ENCODE data around the gene PSME4. TPM values are rescaled to one million over a fixed set of nuclear protein-coding genes. Genes with fewer than 3 reads are reported as not detected.

PSME4 gene
- total and polyA plus RNA-seq, 10 donors, result 34.1 to 88.1 (median 58.8) TPM

- Histone ChIP-seq H3K4me1 (no peaks in the 10 kb centered on the region), H3K27ac (no peak overlapping the region), H3K4me3 (no peak overlapping the region), H3K9me3 (no peaks in the 10 kb centered on the region), H3K36me3 (peaks cover 8 to 55% (median 40%) of the 10 kb centered on the region in 6 donors), H3K27me3 (replicated peaks in 1 of 7) (no peaks in the 10 kb centered on the region)
- intact Hi-C loops (cut with DNase I; ENCODE audit: low total_unique reads), result no loop called here
- 86 to 90% (median 87%) methylated on average over 9 of the region's 9 CpGs for WGBS, 5 donors
- no peak for DNase-seq
- TF ChIP-seq POLR2AphosphoS5 (IDR thresholded peaks at IDR 0.05), result no peak
- no peak for TF ChIP-seq CTCF (IDR thresholded peaks at IDR 0.05 in 8 of 11, conservative IDR thresholded peaks at IDR 0.05 in 3 of 11)
- no peak for TF ChIP-seq POLR2A (IDR thresholded peaks at IDR 0.05)
Measured at GRCh38 chr2:53820048-53820447, 150.7 kb downstream of the PSME4 start.

DNA sequence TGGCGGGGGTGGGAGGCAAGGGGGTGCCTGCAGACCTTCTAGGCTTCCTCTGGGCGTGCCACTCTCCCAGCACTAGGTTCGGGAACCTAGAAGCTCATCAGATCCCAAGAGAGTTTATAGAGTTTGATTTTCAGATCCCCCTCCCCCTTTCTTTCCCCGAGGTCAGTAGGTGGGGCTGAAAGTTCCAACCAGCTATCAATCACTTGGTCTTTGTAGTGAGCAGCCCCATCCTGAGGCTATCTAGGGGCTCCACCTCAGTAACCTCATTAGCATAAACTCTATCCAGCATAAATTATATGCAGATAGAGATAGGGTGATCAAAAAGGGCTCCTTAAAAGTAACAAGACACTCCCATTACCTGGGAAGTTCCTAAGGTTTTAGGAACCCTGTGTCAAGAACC lies 151.2 kb downstream of the PSME4 start:
- Histone ChIP-seq H3K27me3 (replicated peaks in 1 of 7) (no peaks in the 10 kb centered on the region), H3K4me3 (no peak overlapping the region), H3K9me3 (no peaks in the 10 kb centered on the region), H3K4me1 (no peaks in the 10 kb centered on the region), H3K36me3 (peaks cover 8 to 59% (median 44%) of the 10 kb centered on the region in 6 donors), H3K27ac (no peak overlapping the region)
- no peak for DNase-seq
- intact Hi-C loops (cut with DNase I; ENCODE audit: low total_unique reads), result no loop called here
- WGBS, 5 donors, result 81 to 94% (median 83%) methylated on average over 4 of the region's 4 CpGs
- TF ChIP-seq POLR2AphosphoS5 (IDR thresholded peaks at IDR 0.05) (no peak), CTCF (IDR thresholded peaks at IDR 0.05 in 8 of 11, conservative IDR thresholded peaks at IDR 0.05 in 3 of 11) (no peak), POLR2A (IDR thresholded peaks at IDR 0.05) (no peak)

DNA sequence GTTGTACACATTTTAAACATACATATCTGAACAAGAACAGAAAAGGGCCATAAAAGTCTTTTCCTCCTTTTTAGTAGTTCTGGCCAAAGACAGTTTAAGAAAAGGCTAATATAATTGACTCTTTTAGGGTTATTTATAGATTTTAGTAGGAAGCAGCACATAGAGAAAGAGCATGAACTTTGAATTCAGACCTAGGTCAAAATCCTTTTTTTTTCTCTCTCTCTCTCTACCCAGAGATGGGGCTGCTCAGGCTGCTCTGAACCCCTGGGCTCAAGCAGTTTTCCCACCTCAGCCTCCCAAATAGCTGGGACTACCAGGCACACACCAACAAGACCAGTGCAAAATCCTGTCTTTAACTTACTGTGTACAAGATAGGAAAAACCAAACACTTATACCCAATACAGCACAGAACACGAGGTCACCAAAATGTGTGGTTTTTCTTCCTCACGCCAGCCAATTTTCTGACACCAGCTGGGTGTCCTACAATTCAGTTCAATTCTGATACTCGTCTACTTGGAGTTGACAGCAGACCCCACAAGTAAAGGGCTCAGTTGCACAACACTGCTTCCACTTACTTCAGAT lies 151.8 kb downstream of the PSME4 start:
- Histone ChIP-seq H3K36me3 (peaks cover 8 to 66% (median 49%) of the 10 kb centered on the region in 6 donors), H3K4me1 (no peaks in the 10 kb centered on the region), H3K4me3 (no peak overlapping the region), H3K27ac (no peak overlapping the region), H3K9me3 (no peaks in the 10 kb centered on the region), H3K27me3 (replicated peaks in 1 of 7) (no peaks in the 10 kb centered on the region)
- 83 to 94% (median 86%) methylated on average over 3 of the region's 3 CpGs for WGBS, 5 donors
- intact Hi-C loops (cut with DNase I; ENCODE audit: low total_unique reads), result no loop called here
- DNase-seq, result no peak
- TF ChIP-seq CTCF (IDR thresholded peaks at IDR 0.05 in 8 of 11, conservative IDR thresholded peaks at IDR 0.05 in 3 of 11), result no peak
- no peak for TF ChIP-seq POLR2AphosphoS5 (IDR thresholded peaks at IDR 0.05)
- TF ChIP-seq POLR2A (IDR thresholded peaks at IDR 0.05), result no peak

Small RNA genes within 50 kb of the gene (microRNA-seq; reads per million reads assigned to microRNA genes)
- 0 to 0.36 (median 0) reads per million in 3 donors for gene MIR3682

Small RNA genes within 50 kb of the gene (small RNA-seq; reads per million reads assigned to genes)
- 0 to 0.12 (median 0) reads per million in 4 donors for gene MIR3682

Other genes with a start within 250 kb of the PSME4 start
- gene CHAC2, start 203.2 kb downstream of the PSME4 start, total RNA-seq, result 1 to 10 TPM; 2.7 to 9.5 (median 4.4) TPM
- gene CHAC2, start 203.2 kb downstream of the PSME4 start, polyA plus RNA-seq, result 1 to 10 TPM; 4.3 to 7.9 (median 7.4) TPM
- 10 to 100 TPM; 19.2 to 28.1 (median 21.9) TPM for gene ASB3, start 184.0 kb downstream of the PSME4 start, total RNA-seq
- gene ASB3, start 184.0 kb downstream of the PSME4 start, polyA plus RNA-seq, result 10 to 100 TPM in 1 of 3 donors, 1 to 10 TPM in 2; 7.7 to 13.6 (median 9.9) TPM
- gene ERLEC1, start 183.9 kb downstream of the PSME4 start, total RNA-seq, result 10 to 100 TPM; 23.9 to 56.4 (median 36.2) TPM
- 10 to 100 TPM; 12.7 to 23.1 (median 17.0) TPM for gene ERLEC1, start 183.9 kb downstream of the PSME4 start, polyA plus RNA-seq
- gene GPR75, start 111.0 kb downstream of the PSME4 start, total RNA-seq, result 10 to 100 TPM in 1 of 7 donors, 1 to 10 TPM in 6; 3.0 to 10.9 (median 4.5) TPM
- under 1 TPM; 0.08 to 0.93 (median 0.43) TPM for gene GPR75, start 111.0 kb downstream of the PSME4 start, polyA plus RNA-seq
- 10 to 100 TPM; 14.6 to 24.7 (median 19.3) TPM for gene ACYP2, start 144.6 kb upstream of the PSME4 start, total RNA-seq
- gene ACYP2, start 144.6 kb upstream of the PSME4 start, polyA plus RNA-seq, result 10 to 100 TPM; 25.4 to 32.3 (median 27.3) TPM

Data from spleen (tissue), 11 donors.